GM12891 (cell line): ENCODE results near the gene ATP6V1G3.

Experiments
- POLR2A ChIP-seq: IDR thresholded peaks from 2 replicates; pipeline ENCODE4 v1.6.1; 2011; ENCODE audit warnings: low read depth, low read length, control low read depth
- POLR2AphosphoS5 ChIP-seq: IDR thresholded peaks from 2 replicates; pipeline ENCODE4 v1.6.1; 2011; ENCODE audit warnings: low read depth, low read length, control low read depth
- POU2F2 ChIP-seq: IDR thresholded peaks from 2 replicates; pipeline ENCODE4 v1.6.1; 2011; ENCODE audit warnings: low read depth, mild to moderate bottlenecking, control low read depth, low read length, moderate library complexity
- SPI1 ChIP-seq: IDR thresholded peaks from 2 replicates; pipeline ENCODE4 v1.6.1; 2011; ENCODE audit warnings: low read depth, low read length, control low read depth
- TAF1 ChIP-seq: IDR thresholded peaks from 2 replicates; pipeline ENCODE4 v1.6.1; 2011; ENCODE audit warnings: low read depth, low read length, control low read depth

DNA sequence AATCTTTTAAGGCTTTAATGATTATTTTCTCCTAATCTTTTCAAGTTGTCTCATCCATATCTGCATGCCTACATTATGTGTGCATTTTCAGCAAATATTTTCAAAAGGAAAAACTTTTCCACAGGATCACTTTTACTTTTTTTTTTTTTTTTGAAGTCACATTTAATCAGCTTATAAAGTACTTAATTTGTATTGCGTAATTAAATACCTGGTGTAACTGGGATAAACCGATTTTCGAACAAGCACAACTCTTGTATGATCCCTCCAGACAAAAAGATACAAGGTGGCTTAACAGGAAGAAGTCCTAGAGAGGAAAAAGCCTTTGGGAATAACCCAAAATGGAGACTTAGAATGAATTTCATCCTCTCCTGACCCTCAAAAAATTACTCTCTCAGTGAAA is 1.3 kb upstream of the ATP6V1G3 start:
- TF ChIP-seq POLR2A (no peak), POLR2AphosphoS5 (no peak), TAF1 (no peak), SPI1 (no peak), POU2F2 (no peak)
